Suppressor macrophage (primary cell): ENCODE results near the gene KRT222.
A peak's percentile ranks its signal among the peaks of the same experiment; 100 is the strongest.

Source experiments
- DNase-seq, 4 experiments: peaks; one replicate each; pipeline ENCODE4 v3.0.0-alpha.2; 2020 to 2022

Gene KRT222

DNA sequence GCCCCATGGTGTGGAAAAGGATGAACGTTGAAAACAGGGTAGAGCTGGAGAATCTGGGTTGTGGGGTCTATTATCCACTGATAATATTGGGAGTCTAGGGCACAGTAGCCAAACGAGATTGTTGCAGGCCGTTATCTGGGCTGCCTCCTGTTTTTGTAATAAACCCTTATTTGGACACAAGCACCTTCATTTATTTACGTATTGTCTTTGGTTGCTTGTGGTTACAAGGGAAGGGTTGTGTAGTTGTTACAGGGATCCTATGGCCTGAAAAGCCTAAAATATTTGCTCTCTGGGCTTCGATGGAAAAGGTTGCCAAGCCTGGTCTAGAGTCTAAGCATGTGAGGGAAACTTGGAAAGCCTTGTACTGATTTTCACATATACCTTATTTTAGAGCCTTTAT, 13.0 kb downstream of the KRT222 start:
- no peak for DNase-seq

DNA sequence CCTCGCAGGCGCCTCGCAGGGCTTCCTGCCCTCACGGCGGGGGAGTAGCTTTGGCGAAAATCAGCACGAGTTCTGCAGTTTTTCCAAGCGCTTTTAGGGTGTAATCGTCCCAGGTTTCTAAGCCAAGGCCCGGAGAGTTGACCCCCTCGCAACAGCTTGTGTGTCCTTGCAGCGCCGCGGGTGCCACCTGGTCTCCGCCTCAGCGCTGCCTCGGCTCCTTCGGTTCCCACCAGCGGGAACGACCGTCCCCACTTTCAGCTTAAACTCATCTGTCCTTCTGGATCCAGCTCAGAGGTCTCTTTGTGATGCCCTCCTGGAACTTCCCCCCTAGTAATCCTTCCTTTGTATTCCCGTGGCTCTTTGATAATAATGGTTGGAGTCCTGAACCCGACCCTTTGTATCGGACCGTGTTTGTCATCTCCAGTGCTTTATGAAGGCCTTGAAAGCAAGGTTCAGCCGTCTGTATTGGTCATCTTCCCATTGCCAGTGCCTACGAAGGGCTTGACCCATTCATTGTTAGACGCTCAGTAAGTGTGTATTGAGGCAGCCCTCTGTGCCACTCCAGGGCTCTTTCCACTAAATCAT, 16.5 kb downstream of the KRT222 start:
- peak in 2 of 4 experiments; percentile 54 to 66 for DNase-seq

DNA sequence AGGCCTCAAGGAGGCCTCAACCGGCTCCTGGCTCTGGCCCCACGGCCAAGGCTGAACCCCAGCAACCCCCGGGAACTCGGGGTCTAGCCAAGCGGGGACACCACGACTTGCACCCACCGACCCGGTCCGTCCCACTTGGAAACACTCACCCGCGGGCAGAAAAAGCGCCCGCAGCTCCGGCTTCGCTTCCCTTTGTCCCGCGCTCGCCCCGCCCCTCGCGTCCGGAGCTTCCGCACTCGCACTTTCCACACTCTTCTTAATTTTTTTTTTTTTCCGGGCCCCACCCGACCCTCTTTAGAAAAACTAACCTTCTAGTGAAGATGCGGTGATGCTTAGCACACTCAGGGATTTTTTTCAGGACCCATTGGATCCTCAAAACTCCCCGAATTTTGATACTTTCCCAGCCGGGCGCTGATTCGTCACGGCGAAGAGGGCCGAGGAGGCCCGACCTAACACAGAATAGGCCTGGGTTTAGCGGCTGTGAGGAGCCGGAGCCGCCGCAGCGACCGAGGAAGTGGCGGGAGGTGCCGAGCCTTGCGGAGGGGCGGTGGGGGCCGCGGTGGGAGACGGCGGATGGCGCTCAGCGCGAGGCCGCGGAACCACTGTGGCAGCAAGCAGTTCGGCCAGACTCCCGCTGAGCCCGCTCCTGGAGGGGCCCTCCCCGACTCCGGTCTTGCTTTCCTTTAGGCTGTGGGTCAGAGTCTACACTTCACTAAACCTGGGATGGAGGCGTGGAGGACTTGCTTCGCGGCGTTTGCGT, 17.2 kb downstream of the KRT222 start, which contains the start of gene SMARCE1:
TSS of gene SMARCE1 (minus strand) at position 195 of the 760 bp plus-strand sequence. CDS start 2,016 bp downstream, outside the sequence.
- peak; percentile 79 to 92 (median 84) for DNase-seq

DNA sequence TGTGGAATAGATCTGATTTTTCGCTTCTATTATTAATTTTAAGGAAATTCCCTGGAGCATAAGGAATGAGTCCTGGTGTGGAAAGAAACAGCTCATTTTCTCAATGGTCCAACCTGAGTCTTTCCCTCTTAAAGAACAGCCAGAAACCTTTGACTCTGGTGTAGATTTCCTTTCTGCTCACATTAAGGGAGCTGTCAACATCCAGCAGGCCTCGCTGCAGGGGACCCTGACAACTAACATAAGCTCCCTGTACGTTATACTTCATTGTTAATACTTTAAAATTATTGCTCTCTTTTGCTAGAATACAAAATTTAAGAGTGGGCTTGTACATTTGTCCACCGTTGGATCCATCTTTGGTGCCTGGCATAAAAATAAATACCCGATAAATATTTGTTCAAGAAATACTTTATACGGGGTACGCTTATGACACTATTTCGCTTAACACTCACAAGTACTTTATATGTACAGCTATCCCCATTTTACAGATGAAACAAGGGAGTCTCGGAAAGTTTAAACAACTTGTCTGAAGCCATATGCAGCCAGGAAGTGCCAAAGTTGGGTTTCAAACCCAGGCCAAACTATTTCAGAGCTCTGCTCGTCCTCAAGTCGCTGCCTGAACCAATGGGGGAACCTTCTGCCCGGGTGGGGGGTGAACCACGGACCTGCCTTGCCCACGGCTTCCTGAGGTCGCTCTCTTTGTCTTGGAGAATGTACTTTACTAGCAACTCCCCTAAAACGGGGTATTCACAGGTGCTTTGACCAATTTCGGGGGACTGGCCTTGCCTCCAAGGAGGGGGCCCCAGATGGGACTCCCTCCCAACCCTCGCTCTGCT, 18.0 kb downstream of the KRT222 start:
- peak; percentile 44 to 69 (median 54) for DNase-seq

DNA sequence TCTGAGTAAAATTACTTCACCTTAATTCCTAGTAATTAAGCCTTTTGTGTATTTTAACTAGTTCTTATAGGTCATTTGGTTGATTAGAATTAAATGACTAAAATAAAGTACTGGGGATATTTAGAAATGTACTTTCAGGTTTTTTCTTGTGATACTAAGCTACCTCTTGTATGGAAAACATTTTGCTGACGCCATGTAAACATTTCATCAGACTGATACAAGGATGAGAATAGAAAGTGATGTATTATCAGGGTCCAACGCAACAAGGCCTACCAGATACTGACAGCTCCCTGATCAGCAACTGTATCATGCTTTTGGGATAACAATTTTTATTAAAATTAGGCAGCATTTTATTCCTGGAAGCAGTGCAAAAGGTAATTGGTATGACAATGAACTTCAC, 19.0 kb downstream of the KRT222 start:
- DNase-seq: no peak

DNA sequence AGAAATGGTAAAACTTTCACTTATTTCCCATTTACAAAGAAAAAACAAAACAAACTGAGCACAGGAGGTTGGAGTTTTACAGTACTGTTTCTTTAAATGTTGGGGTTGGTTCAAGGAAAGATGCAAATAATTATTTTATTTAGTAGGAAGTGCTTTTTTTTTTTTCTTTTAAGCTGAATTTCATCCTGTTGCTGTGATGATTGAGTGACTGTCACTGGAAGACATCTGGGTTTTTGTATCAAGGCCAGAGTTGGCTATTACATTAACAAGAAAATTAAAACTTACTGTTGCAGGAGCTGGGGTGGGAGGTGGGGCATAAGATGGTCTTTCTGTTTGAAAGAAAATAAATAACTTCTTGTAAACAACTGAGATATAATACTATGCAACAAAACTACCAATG, 19.7 kb downstream of the KRT222 start:
- no peak for DNase-seq

DNA sequence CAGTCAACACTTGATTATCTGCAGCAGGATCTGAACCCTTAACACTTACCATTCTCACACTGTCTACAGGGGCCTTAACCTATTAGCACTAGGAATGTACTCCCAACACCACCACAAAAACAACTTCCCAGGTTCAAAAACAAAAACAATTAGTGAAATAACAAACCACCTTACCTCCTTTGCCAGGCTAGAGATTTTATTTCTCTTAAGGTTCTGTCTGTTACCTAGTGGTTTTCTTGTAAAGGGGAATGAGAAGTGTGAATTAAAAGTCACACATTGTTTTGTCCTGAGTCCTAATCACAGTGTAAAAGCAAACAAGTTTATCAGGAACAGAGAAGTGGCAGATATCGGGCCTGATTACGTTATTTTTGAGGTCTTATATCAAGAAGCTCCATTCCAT, 27.0 kb downstream of the KRT222 start:
- no peak for DNase-seq

DNA sequence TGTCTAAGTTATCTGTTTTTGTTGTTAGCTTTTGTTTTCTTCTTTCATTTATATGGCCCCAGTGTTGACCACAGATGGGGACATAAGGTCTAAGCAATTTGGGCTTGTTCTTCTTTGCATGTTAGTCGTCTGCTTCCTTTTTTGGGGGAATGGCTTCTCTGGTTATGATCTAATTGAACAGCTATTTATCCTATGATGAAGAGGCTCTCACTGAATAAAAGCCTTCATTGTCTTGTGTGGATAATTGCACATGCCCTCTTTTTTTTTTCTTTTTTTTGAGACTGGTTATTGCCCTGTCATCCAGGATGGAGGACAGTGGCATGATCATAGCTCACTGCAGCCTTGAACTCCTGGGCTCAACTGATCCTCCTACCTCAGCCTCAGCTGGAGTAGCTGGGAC, 31.1 kb downstream of the KRT222 start:
- DNase-seq: no peak

DNA sequence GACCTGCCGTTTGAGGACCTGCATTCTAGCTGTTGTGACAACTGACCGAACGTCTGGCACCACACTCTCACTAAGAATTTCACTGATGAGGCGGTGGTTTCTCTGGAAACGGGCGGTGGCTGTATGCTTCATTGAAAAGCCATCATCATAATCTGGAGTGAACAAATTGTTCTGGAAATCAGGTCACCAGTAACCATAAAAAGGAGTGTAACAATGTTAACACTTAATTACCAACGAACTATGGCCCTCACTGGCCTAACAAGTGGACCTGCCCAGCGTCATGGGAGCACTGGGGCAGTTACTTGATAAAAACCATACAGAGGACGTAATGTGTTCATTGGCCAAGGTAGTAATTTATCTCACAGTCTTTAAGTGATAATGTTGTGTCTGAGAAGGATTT, 32.8 kb downstream of the KRT222 start:
- DNase-seq: no peak

DNA sequence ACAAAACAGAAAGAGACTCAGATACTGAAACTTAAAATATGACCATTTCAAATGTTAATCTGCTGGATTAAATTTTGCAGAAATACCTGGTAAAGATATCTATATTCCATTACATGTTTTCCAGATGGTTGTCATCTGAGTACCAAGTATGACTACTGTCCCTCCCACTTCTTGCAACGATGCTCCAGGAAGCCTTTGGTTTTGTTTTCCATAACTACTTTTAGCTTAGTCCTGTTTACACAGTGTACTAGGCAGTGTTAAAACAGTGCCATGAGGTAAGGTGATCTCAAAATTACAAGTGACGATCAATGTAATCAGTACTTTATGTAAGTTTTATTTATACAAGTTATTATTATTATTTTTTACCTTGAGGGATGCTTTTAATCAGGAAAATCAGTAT, 35.1 kb downstream of the KRT222 start:
- no peak for DNase-seq

DNA sequence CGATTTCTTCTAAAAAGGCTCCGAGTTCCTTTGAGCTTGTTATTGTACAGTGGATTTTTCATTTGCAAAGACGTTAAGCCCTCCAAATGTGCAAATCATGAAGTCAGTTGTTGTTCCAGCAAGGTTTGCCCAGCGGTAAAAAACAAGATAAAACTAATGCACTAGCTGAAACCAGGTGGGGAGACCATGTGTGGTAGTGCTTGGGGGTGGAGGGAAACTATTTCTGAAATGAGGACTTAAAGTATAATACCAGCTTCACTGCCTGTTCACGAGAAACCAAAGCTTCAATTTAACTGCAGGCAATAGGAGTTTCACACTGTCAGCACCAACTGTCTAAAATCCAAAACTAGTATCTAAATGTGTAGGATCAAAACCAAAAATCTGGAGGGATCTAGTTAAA, 39.7 kb downstream of the KRT222 start:
- DNase-seq: no peak

DNA sequence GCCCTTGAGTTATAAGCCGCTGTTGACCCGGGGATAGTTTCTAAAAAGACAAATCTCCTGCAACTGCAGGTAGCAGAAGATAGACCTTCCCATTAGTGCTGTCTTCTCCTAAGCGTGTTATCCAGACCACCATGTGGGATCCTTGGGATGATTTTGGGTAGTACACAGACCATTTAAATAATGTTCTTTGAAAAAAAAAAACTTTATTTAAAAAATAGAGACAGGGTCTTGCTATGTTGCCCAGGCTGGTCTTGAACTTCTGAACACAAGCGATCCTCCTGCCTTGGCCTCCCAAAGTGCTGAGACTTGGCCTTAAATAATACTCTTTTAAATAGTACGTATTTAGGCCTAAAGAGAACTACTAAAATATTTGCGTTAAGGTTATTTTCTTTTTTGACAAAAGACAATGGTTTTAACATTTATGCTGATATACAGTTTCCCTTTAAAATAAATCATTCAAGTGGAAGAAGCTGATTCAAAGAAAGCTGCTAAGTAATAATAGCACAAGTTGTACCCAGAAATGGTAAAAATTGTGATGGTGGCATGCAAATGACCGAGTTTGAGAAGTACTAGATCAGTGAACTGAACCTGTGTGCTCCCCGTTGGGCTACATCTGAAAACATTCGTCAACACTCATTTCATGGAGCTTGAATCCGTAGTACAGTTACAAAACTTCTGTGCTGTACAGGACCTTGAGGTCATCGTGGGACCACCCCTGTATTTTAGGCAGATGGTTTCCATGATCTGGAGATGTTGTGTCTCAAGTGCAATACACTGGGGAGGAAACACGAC, 41.4 kb downstream of the KRT222 start:
- no peak for DNase-seq

DNA sequence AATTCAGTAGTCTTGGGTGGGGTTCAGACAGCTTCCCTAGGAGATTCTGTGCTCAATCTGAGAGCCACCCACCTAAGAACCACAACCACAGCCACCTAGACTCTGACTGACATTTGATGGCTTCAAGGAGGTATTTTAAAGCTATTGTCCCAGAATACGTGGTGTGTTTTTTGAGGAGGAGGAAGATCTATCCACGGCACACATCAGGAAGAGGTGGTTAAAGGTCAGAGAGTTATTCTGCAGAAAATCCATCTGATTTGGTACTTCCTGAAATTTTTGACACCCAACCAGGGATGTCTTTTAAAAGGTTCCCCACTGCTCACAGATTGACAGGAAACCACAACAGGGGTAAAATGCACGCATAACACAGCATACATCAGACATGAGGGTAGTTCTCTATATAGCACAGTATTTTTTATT, 42.5 kb downstream of the KRT222 start:
- DNase-seq: peak in 3 of 4 experiments; percentile 14 to 52 (median 37)

DNA sequence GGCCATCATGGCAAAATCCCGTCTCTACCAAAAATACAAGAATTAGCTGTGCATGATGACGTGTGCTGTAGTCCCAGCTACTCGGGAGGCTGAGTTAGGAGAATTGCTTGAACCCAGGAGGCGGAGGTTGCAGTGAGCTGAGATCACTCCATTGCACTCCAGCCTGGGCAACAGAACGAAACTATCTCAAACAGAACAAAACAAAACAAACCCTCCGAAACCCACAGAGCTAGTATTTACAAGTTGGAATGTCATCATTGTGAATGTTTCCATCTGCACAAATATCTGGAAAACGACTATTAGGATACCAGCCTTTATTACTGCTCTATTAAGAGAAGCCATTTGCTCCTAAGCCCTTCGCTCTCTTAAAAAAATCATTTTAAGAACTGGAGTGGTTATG, 43.4 kb downstream of the KRT222 start:
- DNase-seq: no peak

DNA sequence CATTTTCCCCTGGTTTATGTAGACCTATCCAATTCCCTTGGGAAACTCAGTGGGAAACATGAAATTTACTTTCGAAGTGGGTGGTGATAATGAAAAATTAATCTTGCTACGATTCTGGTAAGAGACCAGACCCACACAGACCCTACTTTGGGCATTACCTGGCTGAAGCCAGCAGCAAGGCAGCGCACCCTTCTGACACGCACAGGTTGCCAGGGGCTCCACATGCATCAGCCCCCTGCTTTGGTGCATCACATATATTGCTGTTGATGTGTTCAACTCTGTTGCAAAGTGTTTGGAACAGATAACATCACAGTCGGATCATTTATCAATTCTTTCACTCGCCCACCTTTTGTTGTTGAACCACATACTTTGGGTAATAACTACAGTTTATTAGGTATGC, 44.0 kb downstream of the KRT222 start:
- no peak for DNase-seq

DNA sequence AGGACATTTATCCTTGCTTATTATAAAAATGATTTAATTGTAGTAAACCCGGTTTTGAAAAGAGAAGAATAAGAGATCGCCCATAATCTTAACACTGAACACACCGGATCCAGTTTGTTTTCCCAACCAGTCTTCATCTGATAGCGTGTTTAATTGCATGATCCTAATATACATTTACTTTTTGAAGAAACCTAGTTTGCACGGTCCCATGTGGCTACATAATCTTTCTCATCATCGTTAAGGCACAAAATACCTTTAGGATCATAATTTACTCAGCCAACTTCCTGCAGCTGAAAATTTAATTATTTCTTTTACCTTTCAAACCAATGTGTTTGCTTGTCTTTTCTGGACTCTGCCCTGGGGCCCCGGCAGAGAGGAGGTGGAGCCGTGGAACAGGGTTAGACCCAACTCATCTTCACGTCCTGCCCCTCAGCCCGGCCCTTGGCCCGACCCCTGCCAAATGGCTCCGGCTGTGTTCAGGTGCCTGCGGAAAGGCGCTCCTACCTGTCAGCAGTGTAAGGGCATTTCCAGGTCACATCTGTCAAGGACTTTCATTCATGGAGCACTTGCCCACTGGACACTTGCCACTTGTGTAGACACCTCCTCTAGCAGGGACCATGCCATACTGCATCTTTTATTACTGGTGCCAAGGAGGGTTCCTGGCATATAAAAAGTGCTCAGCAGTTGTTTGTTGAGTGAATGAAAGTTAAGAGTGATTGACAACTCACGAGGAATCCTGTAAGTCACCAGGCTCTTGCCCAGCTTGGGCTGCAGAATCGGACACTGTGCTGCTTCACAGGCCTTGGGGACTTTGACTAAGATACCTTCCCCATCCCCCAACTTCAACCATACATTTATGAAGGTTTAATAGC, 46.0 kb downstream of the KRT222 start:
- no peak for DNase-seq

DNA sequence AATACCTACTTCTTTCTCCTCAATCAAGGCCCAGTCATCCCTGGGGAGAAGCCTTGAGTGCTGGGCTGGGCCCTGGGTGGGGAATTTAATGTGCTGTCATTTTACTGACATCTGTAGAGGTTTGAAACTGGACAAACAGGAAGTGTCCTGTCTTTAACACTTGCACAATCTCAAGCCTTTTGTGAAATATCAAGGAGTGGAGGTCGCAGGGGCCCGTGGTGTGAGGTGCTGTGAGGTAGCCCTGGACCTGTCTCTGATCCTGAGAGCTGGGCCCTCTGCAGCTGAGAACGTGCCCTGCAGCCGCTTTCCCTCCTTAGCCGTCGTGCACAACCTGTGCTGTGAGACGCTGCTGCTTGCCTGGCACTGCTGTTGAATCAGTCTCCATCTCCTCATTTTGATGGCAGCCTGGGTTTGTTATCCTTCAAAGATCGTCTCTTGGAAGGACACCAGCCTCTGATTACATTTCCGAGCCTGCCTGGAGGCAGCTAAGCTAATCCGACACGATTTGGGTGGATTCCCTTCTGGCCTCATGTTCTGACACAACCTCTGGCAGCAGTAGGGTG, 47.2 kb downstream of the KRT222 start:
- DNase-seq: peak in 3 of 4 experiments; percentile 38 to 50 (median 43)

DNA sequence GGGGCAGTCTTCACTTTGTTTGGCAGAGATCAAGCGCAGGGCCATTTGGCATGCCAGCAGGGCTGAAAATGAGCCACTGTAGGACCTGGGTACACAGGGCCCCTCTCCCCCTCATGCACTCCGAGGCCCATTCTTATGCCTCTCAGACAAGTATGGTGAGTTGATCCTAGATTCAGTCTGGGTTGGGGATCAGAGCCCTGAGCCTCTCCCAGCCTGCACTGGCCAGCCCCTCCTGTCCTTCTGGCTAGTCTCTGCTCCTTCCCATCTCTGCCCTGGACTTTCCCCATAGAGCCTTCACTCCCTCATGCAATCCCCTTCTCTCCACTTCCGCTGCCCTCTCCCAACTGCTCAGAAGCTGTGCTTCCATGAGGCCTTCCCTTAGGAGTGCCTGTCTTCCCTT, 48.4 kb downstream of the KRT222 start:
- no peak for DNase-seq

DNA sequence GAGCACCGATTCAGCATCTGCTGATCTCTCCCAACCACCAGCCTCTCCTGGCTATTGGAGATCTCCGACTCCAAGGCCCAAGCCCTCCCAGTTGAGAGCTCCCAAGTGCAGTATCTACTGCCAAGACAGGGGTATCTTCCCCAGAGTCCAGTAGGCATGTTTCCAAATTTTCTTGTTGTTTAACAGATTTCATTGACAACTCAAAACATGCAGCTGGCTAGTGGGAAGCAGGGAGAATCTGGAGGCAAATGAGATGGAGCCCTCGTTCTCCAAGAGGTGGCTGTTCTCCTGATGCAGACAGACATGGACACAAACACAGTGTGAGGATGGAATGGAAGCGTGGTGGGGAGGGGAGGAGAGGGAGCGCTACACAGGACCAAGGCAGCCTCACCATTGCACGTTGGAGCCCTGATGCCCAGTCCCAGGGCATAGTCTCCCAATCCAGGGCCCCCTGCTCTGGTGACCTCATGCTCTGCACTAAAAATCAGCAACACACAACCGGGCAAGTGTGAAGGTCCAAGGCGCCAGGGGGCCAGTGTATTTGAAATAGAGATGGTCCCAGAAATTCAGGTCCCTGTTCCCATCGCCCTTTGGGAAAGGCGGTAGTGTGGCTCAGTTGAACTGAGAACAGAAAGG, 49.0 kb downstream of the KRT222 start:
- DNase-seq: no peak

DNA sequence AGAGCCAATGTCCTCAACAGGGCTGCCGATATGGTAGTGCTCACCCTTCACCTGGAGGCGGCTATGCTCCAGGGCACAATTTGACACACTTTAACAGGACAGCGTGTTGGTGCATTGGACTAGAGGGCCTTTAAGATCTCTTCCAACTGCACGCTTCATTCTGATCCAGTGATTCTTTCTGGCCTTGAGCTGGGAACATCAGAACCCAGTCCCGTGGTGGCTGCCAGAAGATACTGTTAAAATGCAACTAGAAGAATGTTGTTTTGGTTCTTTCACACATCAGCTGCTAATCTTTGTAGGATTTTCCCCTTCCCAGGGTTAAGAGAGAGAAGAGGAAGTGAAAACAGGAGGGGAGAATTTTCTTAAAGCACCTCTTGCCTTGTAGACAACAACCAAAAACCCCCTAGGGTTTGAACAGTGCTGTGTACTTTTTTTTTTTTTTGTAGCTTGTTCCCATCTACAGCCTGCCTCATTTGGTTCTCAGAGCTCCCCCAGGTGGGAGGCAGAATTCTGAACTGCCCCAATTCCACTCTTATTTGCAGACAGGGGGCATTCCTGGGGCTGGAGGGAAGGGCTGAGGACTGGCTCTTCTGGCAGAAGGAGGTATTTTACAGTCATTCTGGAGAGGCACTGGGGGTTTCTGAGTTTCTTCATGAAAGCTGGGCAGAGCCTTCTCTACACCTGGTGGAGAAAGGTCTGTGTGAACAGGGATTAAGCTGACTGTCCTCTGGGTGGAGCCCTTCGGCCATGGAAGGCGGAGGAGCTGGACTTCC, 49.7 kb downstream of the KRT222 start:
- DNase-seq: peak in 3 of 4 experiments; percentile 31 to 62 (median 57)
